HEK293 (cell line): ENCODE measurements around the gene HPCA.

Source experiments
- CTCF ChIA-PET: fragments of 350-600 bp; formaldehyde crosslinking; extraction: SDS; loops from one replicate; lab custom pipeline; 2021; ENCODE audit warnings: antibody characterized with exemption; lab: Yijun Ruan, JAX
- POLR2A ChIA-PET: fragments of 300-600 bp; formaldehyde crosslinking; extraction: SDS; loops from one replicate; lab custom pipeline; 2020; ENCODE audit warnings: antibody characterized with exemption, inconsistent platforms; lab: Yijun Ruan, JAX
- H3K27ac ChIP-seq: fragments of 200-500 bp; sonication (Bioruptor generic); 2 replicates; pipeline ENCODE4 v1.5.1; 2014; ENCODE audit warnings: low read depth, low read length, control low read depth, inconsistent platforms; ENCODE audit errors: extremely low read depth
- H3K36me3 ChIP-seq, 2 experiments: fragments of 200-500 bp in 1 of 2; sonication (Bioruptor generic) in 1 of 2; 1 replicate in 1 of 2; 2 replicates in 1 of 2; pipeline ENCODE4 v1.5.1; 2014 to 2017; ENCODE audit warnings: inconsistent platforms in 2 of 2, low read length in 2 of 2; ENCODE audit not compliant: control insufficient read depth in 2 of 2, insufficient read depth in 1 of 2
- H3K4me1 ChIP-seq: fragments of 200-500 bp; sonication (Bioruptor generic); 2 replicates; pipeline ENCODE4 v1.5.1; 2014; ENCODE audit warnings: mild to moderate bottlenecking, low read length, inconsistent platforms; ENCODE audit not compliant: control insufficient read depth, insufficient read depth
- H3K4me3 ChIP-seq: 2 replicates; pipeline ENCODE4 v1.5.1; 2011; ENCODE audit warnings: low read depth, mild to moderate bottlenecking, control low read depth, low read length, moderate library complexity
- H3K9me3 ChIP-seq: fragments of 200-500 bp; sonication (Bioruptor generic); 2 replicates; pipeline ENCODE4 v1.5.1; 2014; ENCODE audit warnings: low read depth, low read length, inconsistent platforms; ENCODE audit not compliant: control insufficient read depth, insufficient read depth
- BCL11A ChIP-seq: fragments of 450-650 bp; formaldehyde crosslinking; IDR thresholded peaks from 2 replicates; pipeline ENCODE4 v1.5.1; 2016; ENCODE audit warnings: low read depth, missing biosample characterization, missing genetic modification characterization
- GLI2 ChIP-seq: fragments of 450-650 bp; formaldehyde crosslinking; IDR thresholded peaks from 2 replicates; pipeline ENCODE4; 2017; ENCODE audit warnings: missing biosample characterization, missing genetic modification characterization, low read depth, borderline replicate concordance
- IKZF3 ChIP-seq: fragments of 450-650 bp; IDR thresholded peaks from 2 replicates; pipeline ENCODE4 v1.5.0; 2018; ENCODE audit warnings: missing biosample characterization, mild to moderate bottlenecking, missing genetic modification characterization, moderate library complexity
- KLF8 ChIP-seq: fragments of 450-650 bp; formaldehyde crosslinking; IDR thresholded peaks from 2 replicates; pipeline ENCODE4 v1.5.1; 2016; ENCODE audit warnings: missing biosample characterization, missing genetic modification characterization
- PRDM2 ChIP-seq: fragments of 450-650 bp; formaldehyde crosslinking; IDR thresholded peaks from 2 replicates; pipeline ENCODE4 v1.5.1; 2016; ENCODE audit warnings: missing biosample characterization, missing genetic modification characterization, borderline replicate concordance
- SP3 ChIP-seq: fragments of 450-650 bp; formaldehyde crosslinking; IDR thresholded peaks from 2 replicates; pipeline ENCODE4 v1.5.1; 2016; ENCODE audit warnings: missing biosample characterization, missing genetic modification characterization
- WT1 ChIP-seq: fragments of 450-650 bp; formaldehyde crosslinking; IDR thresholded peaks from 2 replicates; pipeline ENCODE4 v1.5.1; 2016; ENCODE audit warnings: missing biosample characterization, missing genetic modification characterization
- ZEB2 ChIP-seq: fragments of 450-650 bp; formaldehyde crosslinking; IDR thresholded peaks from 2 replicates; pipeline ENCODE4 v1.5.1; 2016; ENCODE audit warnings: missing biosample characterization, missing genetic modification characterization
- ZNF132 ChIP-seq: fragments of 450-650 bp; formaldehyde crosslinking; IDR thresholded peaks from 2 replicates; pipeline ENCODE4 v1.5.1; 2017; ENCODE audit warnings: missing biosample characterization, missing genetic modification characterization, borderline replicate concordance
- ZNF16 ChIP-seq: fragments of 450-650 bp; formaldehyde crosslinking; IDR thresholded peaks from 2 replicates; pipeline ENCODE4 v1.5.1; 2016; ENCODE audit warnings: low read depth, missing biosample characterization, missing genetic modification characterization
- ZNF280D ChIP-seq: fragments of 450-650 bp; formaldehyde crosslinking; IDR thresholded peaks from 2 replicates; pipeline ENCODE4 v1.5.1; 2016; ENCODE audit warnings: missing biosample characterization, missing genetic modification characterization
- ZNF530 ChIP-seq: fragments of 450-650 bp; formaldehyde crosslinking; IDR thresholded peaks from 2 replicates; pipeline ENCODE4 v1.5.1; 2016; ENCODE audit warnings: low read depth, missing biosample characterization, missing genetic modification characterization
- ZNF654 ChIP-seq: fragments of 450-650 bp; formaldehyde crosslinking; IDR thresholded peaks from 2 replicates; pipeline ENCODE4 v1.5.1; 2016; ENCODE audit warnings: low read depth, missing biosample characterization, missing genetic modification characterization
- ZNF76 ChIP-seq: fragments of 450-650 bp; formaldehyde crosslinking; IDR thresholded peaks from 2 replicates; pipeline ENCODE4; 2016; ENCODE audit warnings: low read depth, missing biosample characterization, missing genetic modification characterization, borderline replicate concordance
- ZXDB ChIP-seq: fragments of 450-650 bp; formaldehyde crosslinking; IDR thresholded peaks from 2 replicates; pipeline ENCODE4 v1.5.1; 2016; ENCODE audit warnings: missing biosample characterization, missing genetic modification characterization
- TF ChIP-seq, protein P1 (sequence below): fragments of 450-650 bp; formaldehyde crosslinking; IDR thresholded peaks from 2 replicates; pipeline ENCODE4 v1.5.1; 2016; ENCODE audit warnings: missing biosample characterization, missing genetic modification characterization
- TF ChIP-seq, protein P2 (sequence below): fragments of 450-650 bp; formaldehyde crosslinking; IDR thresholded peaks from 2 replicates; pipeline ENCODE4 v1.5.1; 2016; ENCODE audit warnings: missing biosample characterization, missing genetic modification characterization
- TF ChIP-seq, protein P3 (sequence below): fragments of 450-650 bp; formaldehyde crosslinking; IDR thresholded peaks from 2 replicates; pipeline ENCODE4 v1.5.1; 2016; ENCODE audit warnings: missing biosample characterization, missing genetic modification characterization

HPCA gene

GRCh38 chr1:32886004-32886827, at the start of gene HPCA:
TSS of gene HPCA (plus strand) at chr1:32886491. CDS start at chr1:32888899, 2,408 bp downstream.
- H3K9me3 ChIP-seq: no peaks in the 10 kb centered on the region
- peak within 1 kb of the TSS; percentile 26 for H3K4me3 ChIP-seq
- H3K36me3 ChIP-seq: no peaks in the 10 kb centered on the region
- ChIA-PET POLR2A (interaction anchor here (1.0 kb wide), 1 partner anchor 11 kb away, joined by 3 read pairs; no protein-coding TSS in a partner anchor), CTCF (interaction anchor here (0.6 to 3.3 kb wide), 23 partner anchors 9 to 1281 kb away, joined by 3 to 22 read pairs (median 3); no protein-coding TSS in a partner anchor)
- H3K27ac ChIP-seq: no peak within 1 kb of the TSS
- no peaks in the 10 kb centered on the region for H3K4me1 ChIP-seq
- peak; percentile 28; the same call in 1 of the 2 replicates for TF ChIP-seq SP3 (tag by site-specific recombination)
- peak; percentile 72; the same call in 1 of the 2 replicates for TF ChIP-seq KLF8 (tag by site-specific recombination)
- TF ChIP-seq ZNF132 (tag by site-specific recombination): no peak
- TF ChIP-seq WT1 (tag by site-specific recombination): no peak
- TF ChIP-seq, protein P1, sequence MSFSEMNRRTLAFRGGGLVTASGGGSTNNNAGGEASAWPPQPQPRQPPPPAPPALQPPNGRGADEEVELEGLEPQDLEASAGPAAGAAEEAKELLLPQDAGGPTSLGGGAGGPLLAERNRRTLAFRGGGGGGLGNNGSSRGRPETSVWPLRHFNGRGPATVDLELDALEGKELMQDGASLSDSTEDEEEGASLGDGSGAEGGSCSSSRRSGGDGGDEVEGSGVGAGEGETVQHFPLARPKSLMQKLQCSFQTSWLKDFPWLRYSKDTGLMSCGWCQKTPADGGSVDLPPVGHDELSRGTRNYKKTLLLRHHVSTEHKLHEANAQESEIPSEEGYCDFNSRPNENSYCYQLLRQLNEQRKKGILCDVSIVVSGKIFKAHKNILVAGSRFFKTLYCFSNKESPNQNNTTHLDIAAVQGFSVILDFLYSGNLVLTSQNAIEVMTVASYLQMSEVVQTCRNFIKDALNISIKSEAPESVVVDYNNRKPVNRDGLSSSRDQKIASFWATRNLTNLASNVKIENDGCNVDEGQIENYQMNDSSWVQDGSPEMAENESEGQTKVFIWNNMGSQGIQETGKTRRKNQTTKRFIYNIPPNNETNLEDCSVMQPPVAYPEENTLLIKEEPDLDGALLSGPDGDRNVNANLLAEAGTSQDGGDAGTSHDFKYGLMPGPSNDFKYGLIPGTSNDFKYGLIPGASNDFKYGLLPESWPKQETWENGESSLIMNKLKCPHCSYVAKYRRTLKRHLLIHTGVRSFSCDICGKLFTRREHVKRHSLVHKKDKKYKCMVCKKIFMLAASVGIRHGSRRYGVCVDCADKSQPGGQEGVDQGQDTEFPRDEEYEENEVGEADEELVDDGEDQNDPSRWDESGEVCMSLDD (tag by site-specific recombination): peak; percentile 58; the same call in 1 of the 2 replicates
- peak; percentile 74; the same call in 1 of the 2 replicates for TF ChIP-seq BCL11A (tag by site-specific recombination)
- TF ChIP-seq ZNF530 (tag by site-specific recombination): no peak
- TF ChIP-seq ZEB2 (tag by site-specific recombination): peak; percentile 53; the same call in 1 of the 2 replicates
- TF ChIP-seq ZNF280D (tag by site-specific recombination): no peak
- TF ChIP-seq, protein P2, sequence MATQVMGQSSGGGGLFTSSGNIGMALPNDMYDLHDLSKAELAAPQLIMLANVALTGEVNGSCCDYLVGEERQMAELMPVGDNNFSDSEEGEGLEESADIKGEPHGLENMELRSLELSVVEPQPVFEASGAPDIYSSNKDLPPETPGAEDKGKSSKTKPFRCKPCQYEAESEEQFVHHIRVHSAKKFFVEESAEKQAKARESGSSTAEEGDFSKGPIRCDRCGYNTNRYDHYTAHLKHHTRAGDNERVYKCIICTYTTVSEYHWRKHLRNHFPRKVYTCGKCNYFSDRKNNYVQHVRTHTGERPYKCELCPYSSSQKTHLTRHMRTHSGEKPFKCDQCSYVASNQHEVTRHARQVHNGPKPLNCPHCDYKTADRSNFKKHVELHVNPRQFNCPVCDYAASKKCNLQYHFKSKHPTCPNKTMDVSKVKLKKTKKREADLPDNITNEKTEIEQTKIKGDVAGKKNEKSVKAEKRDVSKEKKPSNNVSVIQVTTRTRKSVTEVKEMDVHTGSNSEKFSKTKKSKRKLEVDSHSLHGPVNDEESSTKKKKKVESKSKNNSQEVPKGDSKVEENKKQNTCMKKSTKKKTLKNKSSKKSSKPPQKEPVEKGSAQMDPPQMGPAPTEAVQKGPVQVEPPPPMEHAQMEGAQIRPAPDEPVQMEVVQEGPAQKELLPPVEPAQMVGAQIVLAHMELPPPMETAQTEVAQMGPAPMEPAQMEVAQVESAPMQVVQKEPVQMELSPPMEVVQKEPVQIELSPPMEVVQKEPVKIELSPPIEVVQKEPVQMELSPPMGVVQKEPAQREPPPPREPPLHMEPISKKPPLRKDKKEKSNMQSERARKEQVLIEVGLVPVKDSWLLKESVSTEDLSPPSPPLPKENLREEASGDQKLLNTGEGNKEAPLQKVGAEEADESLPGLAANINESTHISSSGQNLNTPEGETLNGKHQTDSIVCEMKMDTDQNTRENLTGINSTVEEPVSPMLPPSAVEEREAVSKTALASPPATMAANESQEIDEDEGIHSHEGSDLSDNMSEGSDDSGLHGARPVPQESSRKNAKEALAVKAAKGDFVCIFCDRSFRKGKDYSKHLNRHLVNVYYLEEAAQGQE (tag by site-specific recombination): peak; percentile 100
- TF ChIP-seq, protein P3, sequence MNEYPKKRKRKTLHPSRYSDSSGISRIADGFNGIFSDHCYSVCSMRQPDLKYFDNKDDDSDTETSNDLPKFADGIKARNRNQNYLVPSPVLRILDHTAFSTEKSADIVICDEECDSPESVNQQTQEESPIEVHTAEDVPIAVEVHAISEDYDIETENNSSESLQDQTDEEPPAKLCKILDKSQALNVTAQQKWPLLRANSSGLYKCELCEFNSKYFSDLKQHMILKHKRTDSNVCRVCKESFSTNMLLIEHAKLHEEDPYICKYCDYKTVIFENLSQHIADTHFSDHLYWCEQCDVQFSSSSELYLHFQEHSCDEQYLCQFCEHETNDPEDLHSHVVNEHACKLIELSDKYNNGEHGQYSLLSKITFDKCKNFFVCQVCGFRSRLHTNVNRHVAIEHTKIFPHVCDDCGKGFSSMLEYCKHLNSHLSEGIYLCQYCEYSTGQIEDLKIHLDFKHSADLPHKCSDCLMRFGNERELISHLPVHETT: 0 out of 2 replicates have a peak, but pooled peaks have one; percentile 44
- peak; percentile 51; the same call in 1 of the 2 replicates for TF ChIP-seq ZXDB (tag by site-specific recombination)
- no peak for TF ChIP-seq PRDM2 (tag by site-specific recombination)
- TF ChIP-seq ZNF654 (tag by site-specific recombination): 0 out of 2 replicates have a peak, but pooled peaks have one; percentile 11
- TF ChIP-seq IKZF3 (tag by site-specific recombination): peak; percentile 90
- TF ChIP-seq GLI2 (tag by site-specific recombination): no peak
- TF ChIP-seq ZNF76: peak; percentile 62; the same call in 1 of the 2 replicates
- no peak for TF ChIP-seq ZNF16 (tag by site-specific recombination)
